ENCODE data around the gene SGCA.
A peak's percentile ranks its signal among the peaks of the same experiment; 100 is the strongest.

SGCA gene

DNA sequence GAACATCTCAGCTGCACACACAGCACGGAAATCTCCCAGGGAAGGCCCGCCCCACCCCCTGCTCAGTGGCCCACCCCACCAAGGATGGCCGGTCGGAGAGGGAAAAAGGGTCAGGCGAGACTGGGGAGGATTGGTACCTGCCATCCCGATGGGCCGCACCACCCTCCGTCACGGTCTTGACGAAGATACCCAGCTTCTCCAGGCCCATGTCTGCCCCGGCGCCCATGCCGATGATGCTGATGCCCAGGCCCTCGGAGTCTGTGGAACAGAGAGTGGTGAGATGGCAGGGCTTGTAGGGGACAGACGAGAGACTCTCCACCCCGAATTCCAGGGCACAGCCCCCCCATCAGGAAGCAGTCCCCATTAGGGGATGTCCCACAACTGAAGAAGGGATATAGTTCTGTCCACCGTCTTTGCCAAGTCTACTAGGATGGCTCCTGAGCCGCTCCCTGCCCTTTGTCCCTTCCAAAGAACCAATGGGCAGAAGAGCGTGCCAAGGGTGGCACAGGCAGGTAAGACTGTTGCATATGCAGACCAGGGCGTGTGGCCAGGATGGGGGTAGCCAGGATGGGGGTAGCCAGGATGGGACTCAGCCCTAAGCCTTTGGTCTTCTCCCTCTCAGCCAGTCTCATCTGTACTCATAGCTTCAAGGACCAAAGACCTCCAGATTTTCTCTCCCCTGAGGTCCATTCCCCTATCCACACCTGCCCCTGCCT, 22.2 kb upstream of the SGCA start:
- Histone ChIP-seq H3K4me3 (ENCODE audit: low read depth in 1 of 2, low read length in 2 of 2) (no peak overlapping the region), H3K9me3 (ENCODE audit: insufficient read depth, low read length, severe bottlenecking) (no peaks in the 10 kb centered on the region), H3K27me3 (ENCODE audit: insufficient read depth, low read length, poor library complexity) (no peaks in the 10 kb centered on the region), H3K4me1 (ENCODE audit: insufficient read depth, low read length) (peaks cover 52% of the 10 kb centered on the region), H3K27ac (ENCODE audit: low read length) (no peak overlapping the region), H3K4me2 (ENCODE audit: insufficient read depth, low read length) (no peak overlapping the region), H3K9ac (ENCODE audit: low read depth, low read length) (no peak overlapping the region), H2AFZ (ENCODE audit: low read depth, low read length) (no peak overlapping the region), H3K36me3 (ENCODE audit: insufficient read depth, low read length) (peaks cover 76% of the 10 kb centered on the region), H3K79me2 (ENCODE audit: insufficient read depth, low read length) (peaks cover 27% of the 10 kb centered on the region), H4K20me1 (ENCODE audit: insufficient read depth, low read length) (peaks cover 82% of the 10 kb centered on the region)
- no peak for DNase-seq
- TF ChIP-seq EZH2 (IDR thresholded peaks at IDR 0.05; ENCODE audit: borderline replicate concordance, low read depth, low read length, severe bottlenecking): no peak
- TF ChIP-seq CTCF (IDR thresholded peaks at IDR 0.05; ENCODE audit: borderline replicate concordance, extremely low read depth, low read length, poor library complexity, severe bottlenecking): no peak
- no peak for ATAC-seq (ENCODE audit: insufficient read depth, low read depth)

- Histone ChIP-seq H2AFZ (ENCODE audit: low read depth, low read length) (no peak overlapping the region), H4K20me1 (ENCODE audit: insufficient read depth, low read length) (peaks cover 81% of the 10 kb centered on the region), H3K9me3 (ENCODE audit: insufficient read depth, low read length, severe bottlenecking) (no peaks in the 10 kb centered on the region), H3K27ac (ENCODE audit: low read length) (no peak overlapping the region), H3K36me3 (ENCODE audit: insufficient read depth, low read length) (peaks cover 69% of the 10 kb centered on the region), H3K9ac (ENCODE audit: low read depth, low read length) (no peak overlapping the region), H3K4me1 (ENCODE audit: insufficient read depth, low read length) (peaks cover 58% of the 10 kb centered on the region), H3K4me2 (ENCODE audit: insufficient read depth, low read length) (no peak overlapping the region), H3K27me3 (ENCODE audit: insufficient read depth, low read length, poor library complexity) (no peaks in the 10 kb centered on the region), H3K79me2 (ENCODE audit: insufficient read depth, low read length) (peaks cover 32% of the 10 kb centered on the region), H3K4me3 (ENCODE audit: low read depth in 1 of 2, low read length in 2 of 2) (no peak overlapping the region)
- DNase-seq: no peak
- ATAC-seq (ENCODE audit: insufficient read depth, low read depth): no peak
- TF ChIP-seq CTCF (IDR thresholded peaks at IDR 0.05; ENCODE audit: borderline replicate concordance, extremely low read depth, low read length, poor library complexity, severe bottlenecking): no peak
- TF ChIP-seq EZH2 (IDR thresholded peaks at IDR 0.05; ENCODE audit: borderline replicate concordance, low read depth, low read length, severe bottlenecking): no peak
Observed at GRCh38 chr17:50144355-50144754, 21.4 kb upstream of the SGCA start.

GRCh38 chr17:50144845-50145531, 20.8 kb upstream of the SGCA start:
- Histone ChIP-seq H3K36me3 (ENCODE audit: insufficient read depth, low read length) (peaks cover 65% of the 10 kb centered on the region), H3K9me3 (ENCODE audit: insufficient read depth, low read length, severe bottlenecking) (no peaks in the 10 kb centered on the region), H3K27ac (ENCODE audit: low read length) (no peak overlapping the region), H3K4me3 (ENCODE audit: low read depth in 1 of 2, low read length in 2 of 2) (no peak overlapping the region), H2AFZ (ENCODE audit: low read depth, low read length) (no peak overlapping the region), H3K9ac (ENCODE audit: low read depth, low read length) (no peak overlapping the region), H3K4me1 (ENCODE audit: insufficient read depth, low read length) (peaks cover 63% of the 10 kb centered on the region), H4K20me1 (ENCODE audit: insufficient read depth, low read length) (peaks cover 78% of the 10 kb centered on the region), H3K4me2 (ENCODE audit: insufficient read depth, low read length) (peak overlapping the region; percentile 88; the same call in 1 of the 2 replicates), H3K79me2 (ENCODE audit: insufficient read depth, low read length) (peaks cover 39% of the 10 kb centered on the region), H3K27me3 (ENCODE audit: insufficient read depth, low read length, poor library complexity) (no peaks in the 10 kb centered on the region)
- ATAC-seq (ENCODE audit: insufficient read depth, low read depth): no peak
- TF ChIP-seq EZH2 (IDR thresholded peaks at IDR 0.05; ENCODE audit: borderline replicate concordance, low read depth, low read length, severe bottlenecking): no peak
- no peak for DNase-seq

GRCh38 chr17:50145532-50146229, 20.1 kb upstream of the SGCA start:
- H3K79me2 ChIP-seq (ENCODE audit: insufficient read depth, low read length): peaks cover 46% of the 10 kb centered on the region
- H4K20me1 ChIP-seq (ENCODE audit: insufficient read depth, low read length): peaks cover 72% of the 10 kb centered on the region
- H3K9ac ChIP-seq (ENCODE audit: low read depth, low read length): no peak overlapping the region
- H3K4me1 ChIP-seq (ENCODE audit: insufficient read depth, low read length): peaks cover 56% of the 10 kb centered on the region
- no peak overlapping the region for H2AFZ ChIP-seq (ENCODE audit: low read depth, low read length)
- H3K27ac ChIP-seq (ENCODE audit: low read length): no peak overlapping the region
- peak overlapping the region; percentile 88; the same call in 1 of the 2 replicates for H3K4me2 ChIP-seq (ENCODE audit: insufficient read depth, low read length)
- H3K36me3 ChIP-seq (ENCODE audit: insufficient read depth, low read length): peaks cover 58% of the 10 kb centered on the region
- ATAC-seq (ENCODE audit: insufficient read depth, low read depth) (no peak), DNase-seq (no peak)
- no peaks in the 10 kb centered on the region for H3K9me3 ChIP-seq (ENCODE audit: insufficient read depth, low read length, severe bottlenecking)
- H3K27me3 ChIP-seq (ENCODE audit: insufficient read depth, low read length, poor library complexity): no peaks in the 10 kb centered on the region
- TF ChIP-seq EZH2 (IDR thresholded peaks at IDR 0.05; ENCODE audit: borderline replicate concordance, low read depth, low read length, severe bottlenecking) (no peak), CTCF (IDR thresholded peaks at IDR 0.05; ENCODE audit: borderline replicate concordance, extremely low read depth, low read length, poor library complexity, severe bottlenecking) (no peak)
- no peak overlapping the region for H3K4me3 ChIP-seq (ENCODE audit: low read depth in 1 of 2, low read length in 2 of 2)
